Measurements from ENCODE around the gene KPNA1. TPM values are rescaled to one million over a fixed set of nuclear protein-coding genes. Genes with fewer than 3 reads are reported as not detected.

KPNA1 gene
- total and polyA plus RNA-seq, 2 of the 13 experiments (the other 11 are each of a cell fraction or from before 2014, with no cell fraction given), result 15.4 to 30.0 TPM

DNA sequence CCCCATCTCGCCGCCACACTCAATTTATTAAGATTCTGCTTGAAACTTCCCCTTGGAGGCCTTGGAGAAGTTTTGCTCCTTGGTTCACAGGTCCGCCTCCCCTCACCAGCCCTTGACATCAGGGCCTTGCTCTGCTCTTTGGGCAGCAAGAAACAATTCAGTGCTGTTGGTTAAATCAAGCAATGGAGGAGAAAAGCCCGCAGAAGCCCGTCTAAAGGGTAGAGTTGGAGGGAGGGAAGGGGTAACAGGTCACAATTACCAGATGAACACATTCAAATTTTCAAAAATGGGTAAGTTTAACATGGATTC, 48.9 kb upstream of the KPNA1 start:
- peak overlapping the region; percentile 78 for H3K27ac ChIP-seq (ENCODE audit: extremely low read length, insufficient read depth, low read length)
- peaks cover 4 to 13% of the 10 kb centered on the region in 2 experiments; a peak in 4 of 5 replicates for H3K36me3 ChIP-seq (replicated peaks in 1 of 2; ENCODE audit: control insufficient read depth in 1 of 2, insufficient read depth in 2 of 2, low read length in 2 of 2)
- H4K20me1 ChIP-seq (ENCODE audit: insufficient read depth, low read length), result no peaks in the 10 kb centered on the region
- H3K4me3 ChIP-seq (replicated peaks in 1 of 3; ENCODE audit: insufficient read depth in 1 of 3, low read depth in 2 of 3, low read length in 3 of 3), result peak overlapping the region; percentile 78 to 82 (median 81)
- FAIRE-seq (no peak), DNase-seq (ENCODE audit: low spot score) (no peak), ATAC-seq (peak; percentile 23)
- CTCF ChIA-PET (ENCODE audit: low intra/inter-chr PET ratio, low total read pairs), result no interaction called here
- POLR2A ChIA-PET, result interaction anchor here (1.0 to 1.5 kb wide), 5 partner anchors 49 to 148 kb away, joined by 4 to 12 read pairs (median 6); partner anchors contain the start of genes KPNA1 and WDR5B
- no peaks in the 10 kb centered on the region for H3K9me3 ChIP-seq (ENCODE audit: low read length)
- intact Hi-C loops (cut with micrococcal nuclease; ENCODE audit: unreplicated experiment) (loop anchor here (1.0 kb wide), 1 partner anchor 116 kb away; no protein-coding TSS in a partner anchor), in situ Hi-C loops (cut with HindIII; ENCODE audit: extremely low pct_ligation_motif_present, low pct_unique_long_range_greater_than_20kb) (no loop called here)
- H3K4me1 ChIP-seq (ENCODE audit: insufficient read depth, low read length), result peaks cover 20% of the 10 kb centered on the region
- no peak overlapping the region for H2AFZ ChIP-seq (ENCODE audit: low read length)
- 49% methylated on average over 5 of the region's 5 CpGs for WGBS (ENCODE audit: low lambda C conversion rate)
- no TSS peak for BruUV-seq (replicated peaks)
- H3K9ac ChIP-seq (ENCODE audit: insufficient read depth, low read depth, low read length), result peak overlapping the region; percentile 77
- no peak for TF ChIP-seq ZNF781 (CRISPR knock-in tag; IDR thresholded peaks at IDR 0.05; ENCODE audit: borderline replicate concordance, not compliant biosample characterization)
- TF ChIP-seq ZBTB42 (CRISPR knock-in tag; IDR thresholded peaks at IDR 0.05), result no peak
- TF ChIP-seq ZSCAN9 (CRISPR knock-in tag; IDR thresholded peaks at IDR 0.05; ENCODE audit: borderline replicate concordance), result 0 out of 2 replicates have a peak, but pooled peaks have one; percentile 14
- TF ChIP-seq ZNF792 (CRISPR knock-in tag; IDR thresholded peaks at IDR 0.05), result 0 out of 2 replicates have a peak, but pooled peaks have one; percentile 4
- TF ChIP-seq, protein P1, sequence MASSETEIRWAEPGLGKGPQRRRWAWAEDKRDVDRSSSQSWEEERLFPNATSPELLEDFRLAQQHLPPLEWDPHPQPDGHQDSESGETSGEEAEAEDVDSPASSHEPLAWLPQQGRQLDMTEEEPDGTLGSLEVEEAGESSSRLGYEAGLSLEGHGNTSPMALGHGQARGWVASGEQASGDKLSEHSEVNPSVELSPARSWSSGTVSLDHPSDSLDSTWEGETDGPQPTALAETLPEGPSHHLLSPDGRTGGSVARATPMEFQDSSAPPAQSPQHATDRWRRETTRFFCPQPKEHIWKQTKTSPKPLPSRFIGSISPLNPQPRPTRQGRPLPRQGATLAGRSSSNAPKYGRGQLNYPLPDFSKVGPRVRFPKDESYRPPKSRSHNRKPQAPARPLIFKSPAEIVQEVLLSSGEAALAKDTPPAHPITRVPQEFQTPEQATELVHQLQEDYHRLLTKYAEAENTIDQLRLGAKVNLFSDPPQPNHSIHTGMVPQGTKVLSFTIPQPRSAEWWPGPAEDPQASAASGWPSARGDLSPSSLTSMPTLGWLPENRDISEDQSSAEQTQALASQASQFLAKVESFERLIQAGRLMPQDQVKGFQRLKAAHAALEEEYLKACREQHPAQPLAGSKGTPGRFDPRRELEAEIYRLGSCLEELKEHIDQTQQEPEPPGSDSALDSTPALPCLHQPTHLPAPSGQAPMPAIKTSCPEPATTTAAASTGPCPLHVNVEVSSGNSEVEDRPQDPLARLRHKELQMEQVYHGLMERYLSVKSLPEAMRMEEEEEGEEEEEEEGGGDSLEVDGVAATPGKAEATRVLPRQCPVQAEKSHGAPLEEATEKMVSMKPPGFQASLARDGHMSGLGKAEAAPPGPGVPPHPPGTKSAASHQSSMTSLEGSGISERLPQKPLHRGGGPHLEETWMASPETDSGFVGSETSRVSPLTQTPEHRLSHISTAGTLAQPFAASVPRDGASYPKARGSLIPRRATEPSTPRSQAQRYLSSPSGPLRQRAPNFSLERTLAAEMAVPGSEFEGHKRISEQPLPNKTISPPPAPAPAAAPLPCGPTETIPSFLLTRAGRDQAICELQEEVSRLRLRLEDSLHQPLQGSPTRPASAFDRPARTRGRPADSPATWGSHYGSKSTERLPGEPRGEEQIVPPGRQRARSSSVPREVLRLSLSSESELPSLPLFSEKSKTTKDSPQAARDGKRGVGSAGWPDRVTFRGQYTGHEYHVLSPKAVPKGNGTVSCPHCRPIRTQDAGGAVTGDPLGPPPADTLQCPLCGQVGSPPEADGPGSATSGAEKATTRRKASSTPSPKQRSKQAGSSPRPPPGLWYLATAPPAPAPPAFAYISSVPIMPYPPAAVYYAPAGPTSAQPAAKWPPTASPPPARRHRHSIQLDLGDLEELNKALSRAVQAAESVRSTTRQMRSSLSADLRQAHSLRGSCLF (CRISPR knock-in tag; IDR thresholded peaks at IDR 0.05; ENCODE audit: borderline replicate concordance), result no peak
- TF ChIP-seq, protein P2, sequence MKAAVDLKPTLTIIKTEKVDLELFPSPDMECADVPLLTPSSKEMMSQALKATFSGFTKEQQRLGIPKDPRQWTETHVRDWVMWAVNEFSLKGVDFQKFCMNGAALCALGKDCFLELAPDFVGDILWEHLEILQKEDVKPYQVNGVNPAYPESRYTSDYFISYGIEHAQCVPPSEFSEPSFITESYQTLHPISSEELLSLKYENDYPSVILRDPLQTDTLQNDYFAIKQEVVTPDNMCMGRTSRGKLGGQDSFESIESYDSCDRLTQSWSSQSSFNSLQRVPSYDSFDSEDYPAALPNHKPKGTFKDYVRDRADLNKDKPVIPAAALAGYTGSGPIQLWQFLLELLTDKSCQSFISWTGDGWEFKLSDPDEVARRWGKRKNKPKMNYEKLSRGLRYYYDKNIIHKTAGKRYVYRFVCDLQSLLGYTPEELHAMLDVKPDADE (CRISPR knock-in tag; IDR thresholded peaks at IDR 0.05), result no peak
- no peak for TF ChIP-seq AGO1 (IDR thresholded peaks at IDR 0.05; ENCODE audit: low read depth, low read length, poor library complexity, severe bottlenecking)
- no peak for TF ChIP-seq ZNF670 (CRISPR knock-in tag; IDR thresholded peaks at IDR 0.05; ENCODE audit: borderline replicate concordance)
- TF ChIP-seq, protein P3, sequence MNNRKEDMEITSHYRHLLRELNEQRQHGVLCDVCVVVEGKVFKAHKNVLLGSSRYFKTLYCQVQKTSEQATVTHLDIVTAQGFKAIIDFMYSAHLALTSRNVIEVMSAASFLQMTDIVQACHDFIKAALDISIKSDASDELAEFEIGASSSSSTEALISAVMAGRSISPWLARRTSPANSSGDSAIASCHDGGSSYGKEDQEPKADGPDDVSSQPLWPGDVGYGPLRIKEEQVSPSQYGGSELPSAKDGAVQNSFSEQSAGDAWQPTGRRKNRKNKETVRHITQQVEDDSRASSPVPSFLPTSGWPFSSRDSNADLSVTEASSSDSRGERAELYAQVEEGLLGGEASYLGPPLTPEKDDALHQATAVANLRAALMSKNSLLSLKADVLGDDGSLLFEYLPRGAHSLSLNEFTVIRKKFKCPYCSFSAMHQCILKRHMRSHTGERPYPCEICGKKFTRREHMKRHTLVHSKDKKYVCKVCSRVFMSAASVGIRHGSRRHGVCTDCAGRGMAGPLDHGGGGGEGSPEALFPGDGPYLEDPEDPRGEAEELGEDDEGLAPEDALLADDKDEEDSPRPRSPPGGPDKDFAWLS (CRISPR knock-in tag; IDR thresholded peaks at IDR 0.05; ENCODE audit: borderline replicate concordance), result no peak
- H3K79me2 ChIP-seq (ENCODE audit: insufficient read depth, low read length), result peaks cover 2% of the 10 kb centered on the region
- peak overlapping the region; percentile 85 for H3K4me2 ChIP-seq (ENCODE audit: low read depth, low read length)
- no peaks in the 10 kb centered on the region for H3K27me3 ChIP-seq (ENCODE audit: control insufficient read depth in 1 of 2, insufficient read depth in 2 of 2, low read length in 2 of 2)

Data from HepG2 (cell line).